Suprapubic skin (tissue), 4 donors: ENCODE results near the gene RTF2.

Source experiments
- CTCF ChIP-seq, 2 donors: fragments of 200-600 bp in 1 of 2; fragments of 450-650 bp in 1 of 2; sonication (generic) in 1 of 2; IDR thresholded peaks; one replicate each; pipeline ENCODE4 v1.5.1; 2016 to 2019; ENCODE audit warnings: antibody characterized with exemption in 2 of 2, mild to moderate bottlenecking in 1 of 2, moderate library complexity in 1 of 2
- POLR2A ChIP-seq, 2 donors: fragments of 450-650 bp; IDR thresholded peaks; one replicate each; pipeline ENCODE4 v1.6.1; 2017; ENCODE audit warnings: antibody characterized with exemption in 2 of 2, mild to moderate bottlenecking in 2 of 2, moderate library complexity in 2 of 2
- POLR2AphosphoS5 ChIP-seq, 3 donors: sonication (generic); formaldehyde crosslinking; IDR thresholded peaks; one replicate each; pipeline ENCODE4 v1.6.1; 2017; ENCODE audit warnings: antibody characterized with exemption in 3 of 3

GRCh38 chr20:56420028-56420427, 48.4 kb upstream of the RTF2 start:
- TF ChIP-seq CTCF (IDR thresholded peaks at IDR 0.05) (no peak), POLR2AphosphoS5 (IDR thresholded peaks at IDR 0.05) (no peak), POLR2A (IDR thresholded peaks at IDR 0.05) (no peak)
